Ramos (cell line): ENCODE data around the gene TRAIP.

Experiments
- in situ Hi-C: fragments of 300-500 bp; cut with MboI; formaldehyde crosslinking; loops from one replicate; pipeline ENCODE4 v1.14.3; 2022; ENCODE audit warnings: low sequenced_read_pairs; ENCODE audit not compliant: unreplicated experiment

Gene TRAIP

GRCh38 chr3:49876567-49876966 lies 20.2 kb upstream of the TRAIP start:
- in situ Hi-C loops = no loop called here

DNA sequence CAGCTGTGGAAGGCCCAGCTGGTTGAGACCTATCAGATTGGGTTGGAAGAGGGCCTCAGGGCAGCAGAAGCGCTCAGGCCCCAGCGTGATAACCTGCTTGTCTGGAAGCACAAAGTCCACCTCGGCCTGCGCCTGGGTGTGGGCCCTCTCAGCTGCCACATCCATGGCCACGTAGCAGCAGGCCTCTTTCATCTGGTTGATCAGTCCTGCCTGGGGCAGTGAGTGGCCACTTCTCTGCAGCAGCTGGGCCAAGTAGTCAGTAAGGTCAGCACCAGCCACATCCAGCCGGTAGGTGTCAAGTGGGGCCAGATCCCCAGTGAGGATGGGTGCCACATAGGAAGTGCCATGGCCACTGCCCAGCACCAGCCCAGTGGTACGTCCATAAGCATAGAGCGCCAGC lies 17.3 kb upstream of the TRAIP start:
- in situ Hi-C loops = no loop called here

GRCh38 chr3:49872801-49873281 lies 16.5 kb upstream of the TRAIP start:
- in situ Hi-C loops = no loop called here

DNA sequence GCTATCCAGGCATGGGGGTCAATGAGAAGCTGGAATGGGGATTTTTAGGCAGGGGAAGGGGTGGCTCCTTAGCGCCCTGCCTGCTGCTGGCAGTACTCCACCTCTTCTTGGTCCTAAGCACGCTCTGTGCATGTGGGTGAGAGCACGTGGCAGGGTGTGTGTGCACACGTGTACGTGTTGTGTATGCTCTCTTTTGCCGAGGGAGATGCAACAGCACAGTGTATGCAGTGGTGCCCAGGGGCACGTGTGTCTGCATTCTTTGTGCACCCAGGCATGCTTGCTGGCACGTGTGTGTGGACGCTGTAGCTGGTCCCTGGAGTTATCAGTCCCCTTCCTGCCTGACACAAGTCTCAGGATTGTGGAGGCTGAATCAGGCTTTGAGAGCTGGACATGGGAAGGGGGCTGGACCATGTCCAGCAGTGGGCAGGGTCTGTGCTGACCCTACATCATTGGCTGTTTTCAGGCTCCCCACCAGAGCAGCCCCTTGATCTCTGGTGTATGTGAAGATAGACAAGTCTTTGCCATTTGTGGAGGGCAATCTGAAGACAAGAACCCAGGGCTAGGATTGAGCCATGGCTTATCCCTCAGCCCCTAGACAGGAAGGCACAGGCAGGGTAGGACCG lies 15.3 kb upstream of the TRAIP start:
- in situ Hi-C loops = no loop called here

DNA sequence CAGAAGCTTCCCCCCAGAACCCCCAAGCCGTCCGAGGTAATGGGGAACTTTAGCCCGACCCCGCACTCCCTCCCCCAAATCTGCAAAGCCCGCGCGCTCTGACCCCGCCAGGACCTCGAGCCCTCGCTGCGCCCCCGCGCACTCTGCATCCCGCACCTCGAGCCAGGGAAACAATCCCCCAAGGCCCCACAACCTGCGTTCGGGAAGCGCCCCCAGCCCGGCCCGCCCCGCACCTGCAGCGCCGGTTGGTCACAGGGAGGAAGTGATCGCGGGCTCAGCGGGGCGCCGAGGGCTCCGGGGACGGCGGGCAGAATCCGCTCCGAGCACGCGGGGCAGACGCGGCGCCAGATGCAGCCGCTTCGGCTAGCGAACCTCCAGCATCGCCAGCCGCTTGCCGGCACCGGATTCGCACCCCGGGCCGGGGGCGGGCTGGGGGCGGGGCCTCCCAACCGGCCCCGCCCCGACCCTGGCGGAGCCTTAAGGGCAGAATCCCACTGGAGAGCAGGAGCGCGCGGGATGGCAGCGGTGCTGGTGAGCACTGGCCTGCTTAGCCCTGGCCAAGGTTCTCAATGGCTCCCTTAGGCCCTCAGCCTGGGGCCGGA lies 13.3 kb upstream of the TRAIP start, which contains the start of gene CAMKV:
CAMKV (minus strand) TSS at position 382 of the 602 bp plus-strand sequence. CDS start 7,518 bp downstream, outside the sequence.
- in situ Hi-C loops = no loop called here

- in situ Hi-C loops = no loop called here
Measured at GRCh38 chr3:49868862-49869466, 12.6 kb upstream of the TRAIP start.

DNA sequence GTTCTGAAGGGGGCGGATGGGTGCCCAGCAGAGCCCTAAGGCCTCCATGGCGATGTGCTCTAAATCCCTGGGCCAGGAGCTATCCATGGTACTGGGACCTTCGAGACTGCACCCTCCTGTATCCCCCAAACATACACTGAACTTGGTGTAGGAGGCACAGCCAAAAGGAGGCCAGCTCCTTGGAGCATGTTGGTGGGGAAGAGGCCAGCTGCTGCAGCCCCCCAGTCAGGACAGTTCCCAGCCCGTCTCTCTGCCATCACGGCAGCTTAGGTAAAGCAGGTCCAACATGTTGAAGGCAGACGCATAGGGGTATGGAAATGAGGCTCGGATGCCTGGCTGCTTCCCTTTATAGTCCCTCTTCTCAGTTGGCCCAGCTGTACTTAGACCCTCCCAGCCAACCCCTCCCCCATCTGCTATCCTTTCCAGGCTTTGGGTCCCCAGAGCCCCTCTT lies 11.5 kb upstream of the TRAIP start:
- in situ Hi-C loops = no loop called here

- in situ Hi-C loops = no loop called here
Measured at GRCh38 chr3:49867400-49867799, 11.0 kb upstream of the TRAIP start.

GRCh38 chr3:49865198-49865784 lies 8.9 kb upstream of the TRAIP start:
- in situ Hi-C loops = no loop called here

DNA sequence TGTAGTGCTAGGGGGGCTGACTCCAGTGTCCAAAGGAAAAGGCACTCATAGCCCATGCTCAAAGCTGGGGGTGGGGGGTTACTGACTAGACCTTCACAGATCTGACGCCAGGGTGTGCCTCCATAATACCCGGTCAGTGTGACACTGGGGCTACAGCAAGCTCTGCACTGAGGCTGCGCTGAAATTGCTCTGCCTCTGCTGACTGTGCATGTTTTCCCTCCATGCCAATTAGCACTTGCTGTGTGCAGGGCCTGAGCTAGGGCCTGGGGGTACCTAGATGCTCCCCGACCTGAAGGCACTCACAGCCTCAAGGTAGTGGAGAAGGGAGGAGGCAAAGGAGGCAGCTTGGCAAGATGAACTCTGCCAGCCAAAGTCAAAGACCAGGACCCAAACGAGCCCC lies 8.1 kb upstream of the TRAIP start:
- in situ Hi-C loops = no loop called here

- in situ Hi-C loops = no loop called here
Measured at GRCh38 chr3:49859576-49860305, 3.4 kb upstream of the TRAIP start.

GRCh38 chr3:49855662-49856061 lies 702 bp downstream of the TRAIP start:
- in situ Hi-C loops = no loop called here

DNA sequence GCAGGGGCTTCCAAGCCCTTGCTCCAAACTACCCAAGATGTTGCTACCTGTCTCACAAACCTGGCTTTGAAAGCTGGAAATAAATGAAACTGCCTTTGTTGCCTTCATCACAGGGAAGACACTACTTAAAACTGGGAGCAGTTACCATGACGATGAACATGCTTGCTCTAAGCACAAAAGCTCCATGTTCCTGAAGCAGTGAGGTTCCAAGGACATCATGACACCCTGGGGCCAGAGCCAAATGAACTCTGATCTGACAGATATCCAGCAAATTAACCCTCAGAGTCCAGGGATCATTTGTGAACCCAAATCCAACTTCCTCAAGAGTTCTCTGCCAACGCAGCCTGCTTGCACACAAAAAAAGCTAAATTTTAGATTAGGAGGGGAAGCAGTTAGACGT lies 10.7 kb downstream of the TRAIP start:
- in situ Hi-C loops = no loop called here

DNA sequence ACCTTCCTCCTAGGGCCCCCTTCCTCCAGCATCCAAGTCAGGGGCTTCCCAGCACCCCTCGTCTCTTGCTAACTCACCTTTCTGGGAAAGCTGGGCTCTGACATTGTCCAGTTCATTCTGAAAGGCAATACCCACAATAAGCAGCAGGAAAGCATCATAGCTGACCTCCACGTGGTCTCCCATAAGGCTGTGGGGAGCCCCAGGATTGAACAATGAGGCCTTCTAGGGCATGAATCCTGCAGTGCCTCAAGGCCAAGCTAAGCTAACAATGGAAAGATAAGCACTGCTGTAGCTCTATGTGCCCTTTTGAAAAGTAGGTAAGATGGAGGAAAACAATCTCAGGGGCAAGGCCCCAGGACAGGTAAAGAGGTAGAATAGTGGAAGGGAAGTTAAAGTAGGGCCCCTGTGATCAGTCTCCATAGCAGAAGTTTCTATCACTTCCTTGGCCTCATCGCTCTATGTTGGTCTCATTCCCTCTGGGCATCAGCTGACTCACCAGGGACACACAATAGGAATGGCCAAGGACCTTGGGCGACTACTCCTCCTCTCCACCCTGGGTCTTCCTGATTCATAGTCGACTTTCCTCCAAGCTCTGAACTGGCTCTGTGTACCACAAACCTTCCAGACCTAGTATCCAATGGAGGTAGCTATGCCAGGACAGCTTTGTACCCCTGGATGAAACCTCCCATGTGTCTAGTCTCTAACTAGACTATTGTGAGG lies 11.7 kb downstream of the TRAIP start:
- in situ Hi-C loops = no loop called here

DNA sequence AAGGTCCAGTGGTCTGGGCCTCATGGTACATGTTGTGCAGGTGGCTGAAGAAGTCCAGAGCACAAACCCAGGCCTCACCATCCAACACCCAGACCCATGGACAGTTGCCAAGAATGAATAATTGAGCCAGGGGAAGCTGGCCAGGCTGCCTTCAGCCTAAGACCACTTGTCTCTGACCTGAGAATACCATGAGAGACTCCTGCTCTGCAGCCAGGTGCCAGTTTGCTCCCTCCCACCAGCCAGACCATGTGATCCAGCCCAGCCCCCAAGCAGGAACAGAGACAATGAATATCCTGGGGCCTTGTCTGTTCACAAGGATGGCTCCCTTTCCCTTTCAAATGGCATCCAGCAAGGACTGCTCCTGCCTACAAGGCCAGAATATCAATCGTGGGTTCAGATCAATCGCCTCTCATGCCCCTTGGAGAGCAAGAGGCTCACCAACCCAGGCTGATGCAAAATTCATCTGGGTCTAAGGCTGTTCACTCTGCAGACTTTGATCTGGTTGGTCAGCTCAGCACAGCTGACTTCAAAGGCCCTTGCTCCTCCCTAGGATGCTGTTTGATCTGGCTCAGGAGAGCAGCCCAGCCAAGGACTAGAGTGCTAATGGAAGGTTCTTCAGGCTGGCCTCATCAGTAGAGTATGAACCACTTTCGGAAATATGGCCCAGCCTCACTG lies 13.4 kb downstream of the TRAIP start:
- in situ Hi-C loops = no loop called here

- in situ Hi-C loops = no loop called here
Measured at GRCh38 chr3:49841806-49842205, 14.6 kb downstream of the TRAIP start.

DNA sequence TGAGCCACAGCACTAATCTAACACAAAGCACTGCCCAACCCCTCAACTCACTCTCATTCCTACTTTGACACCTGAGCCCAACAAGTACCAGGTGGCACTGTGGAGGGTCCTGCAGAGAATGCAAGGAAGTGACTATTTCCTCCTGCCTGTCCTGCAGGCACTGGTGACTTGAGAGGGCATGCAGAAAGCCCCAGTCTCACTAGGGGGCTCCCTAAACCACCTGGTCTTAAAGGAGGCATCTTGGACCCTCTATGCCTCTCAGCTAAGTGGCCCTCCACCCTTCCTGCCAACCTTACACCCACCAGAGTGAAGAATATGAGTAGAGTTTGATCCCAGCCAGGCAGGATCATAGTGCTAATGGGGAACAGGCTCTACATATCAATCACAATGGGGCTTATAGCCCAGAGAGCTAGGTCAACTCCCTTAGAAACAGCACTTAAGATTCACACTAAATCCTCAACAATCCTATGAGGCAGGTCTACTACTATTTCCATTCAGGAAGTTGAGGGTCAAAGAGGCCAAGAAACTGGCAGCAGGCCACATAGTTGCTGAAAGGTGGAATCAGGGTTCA lies 15.2 kb downstream of the TRAIP start:
- in situ Hi-C loops = no loop called here

DNA sequence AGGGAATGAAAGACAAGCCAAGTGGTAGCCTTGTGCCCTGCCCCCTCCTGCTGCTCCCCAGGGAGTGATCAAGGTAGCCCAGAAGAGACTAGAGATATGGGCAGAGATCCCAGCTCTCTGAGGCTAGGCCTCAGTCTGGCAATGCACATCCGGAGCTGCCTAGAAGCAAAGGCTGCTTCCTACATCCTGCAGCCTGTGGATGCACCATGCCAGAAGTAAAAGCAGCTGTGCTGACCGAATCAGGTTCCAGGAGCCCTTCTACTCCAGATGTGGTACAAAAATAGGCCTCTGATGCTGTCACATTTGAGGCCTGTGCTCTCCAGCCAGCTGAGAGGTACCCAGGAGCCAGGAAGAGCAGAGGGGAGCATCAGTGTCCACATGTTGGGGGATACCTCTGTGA lies 16.0 kb downstream of the TRAIP start:
- in situ Hi-C loops = no loop called here

GRCh38 chr3:49839193-49839809 lies 17.1 kb downstream of the TRAIP start:
- in situ Hi-C loops = no loop called here
